ENCODE measurements around the gene RIMS1. TPM values are rescaled to one million over a fixed set of nuclear protein-coding genes. Genes with fewer than 3 reads are reported as not detected.
A peak's percentile ranks its signal among the peaks of the same experiment; 100 is the strongest.

RIMS1 gene
- total RNA-seq, 1 donor from 2014 or later: 22.2 TPM

- DNase-seq (ENCODE audit: low spot score): peak; percentile 83
Measured at GRCh38 chr6:72411872-72412708, 525.7 kb downstream of the RIMS1 start.

GRCh38 chr6:72412709-72413044 lies 526.3 kb downstream of the RIMS1 start:
- no peak for DNase-seq (ENCODE audit: low spot score)

GRCh38 chr6:72413884-72414283 lies 527.5 kb downstream of the RIMS1 start:
- peak; percentile 14 for DNase-seq (ENCODE audit: low spot score)

- no peak for DNase-seq (ENCODE audit: low spot score)
Measured at GRCh38 chr6:72414657-72415056, 528.3 kb downstream of the RIMS1 start.

GRCh38 chr6:72416744-72417465 lies 530.6 kb downstream of the RIMS1 start:
- no peak for DNase-seq (ENCODE audit: low spot score)

- no peak for DNase-seq (ENCODE audit: low spot score)
Measured at GRCh38 chr6:72417759-72418158, 531.4 kb downstream of the RIMS1 start.

GRCh38 chr6:72418495-72418894 lies 532.1 kb downstream of the RIMS1 start:
- DNase-seq (ENCODE audit: low spot score): no peak

- DNase-seq (ENCODE audit: low spot score): no peak
Measured at GRCh38 chr6:72419966-72420365, 533.6 kb downstream of the RIMS1 start.

GRCh38 chr6:72420409-72420808 lies 534.1 kb downstream of the RIMS1 start:
- DNase-seq (ENCODE audit: low spot score): no peak

GRCh38 chr6:72421387-72421786 lies 535.0 kb downstream of the RIMS1 start:
- DNase-seq (ENCODE audit: low spot score): no peak

GRCh38 chr6:72422171-72422570 lies 535.8 kb downstream of the RIMS1 start:
- no peak for DNase-seq (ENCODE audit: low spot score)

- no peak for DNase-seq (ENCODE audit: low spot score)
Measured at GRCh38 chr6:72424476-72424875, 538.1 kb downstream of the RIMS1 start.

GRCh38 chr6:72425003-72425681 lies 538.8 kb downstream of the RIMS1 start:
- no peak for DNase-seq (ENCODE audit: low spot score)

GRCh38 chr6:72440611-72441010 lies 554.3 kb downstream of the RIMS1 start:
- no peak for DNase-seq (ENCODE audit: low spot score)

GRCh38 chr6:72446430-72446829 lies 560.1 kb downstream of the RIMS1 start:
- DNase-seq (ENCODE audit: low spot score): no peak
